Endothelial cell of umbilical vein (primary cell): Measurements from ENCODE around the gene LRRTM4. TPM values are rescaled to one million over a fixed set of nuclear protein-coding genes. Genes with fewer than 3 reads are reported as not detected.

ENCODE experiments used
- BruUV-seq: library from RNA; stranded (reverse); fragments of 400-500 nt; replicated peaks from 2 replicates; lab custom pipeline; 2021; lab: Mats Ljungman, UMichigan
- CTCF ChIA-PET: fragments of 300-600, 350-600 bp; sonication (Branson Sonifier 250); formaldehyde crosslinking; loops from one replicate; lab custom pipeline; 2021; ENCODE audit warnings: antibody characterized with exemption, inconsistent platforms; lab: Charles Lee
- POLR2A ChIA-PET: fragments of 300-600, 350-600 bp; sonication (Branson Sonifier 250); formaldehyde crosslinking; loops from one replicate; lab custom pipeline; 2021; ENCODE audit warnings: antibody characterized with exemption, inconsistent platforms; lab: Charles Lee
- DNase-seq: peaks from one replicate; pipeline ENCODE4 v3.0.0-alpha.2; 2011; ENCODE audit warnings: low read depth, low spot score
- FAIRE-seq: peaks from 2 replicates; lab custom pipeline; 2011; peaks lifted over from hg19 to GRCh38; lab: Jason Lieb, UNC
- H2AFZ ChIP-seq: 2 replicates; pipeline ENCODE4 v1.6.0; 2012; ENCODE audit warnings: low read depth, low read length, control low read depth, inconsistent platforms
- H3K27ac ChIP-seq: 2 replicates; pipeline ENCODE4 v1.5.1; 2011; ENCODE audit warnings: low read depth, mild to moderate bottlenecking, control low read depth, low read length, moderate library complexity; ENCODE audit not compliant: insufficient read depth
- H3K27me3 ChIP-seq, 2 experiments: 2 replicates each; pipeline versions ENCODE4 v1.6.0 to v1.6.1; 2011; ENCODE audit warnings: low read length in 2 of 2, mixed read lengths in 1 of 2; ENCODE audit not compliant: control insufficient read depth in 2 of 2, insufficient read depth in 2 of 2
- H3K36me3 ChIP-seq, 2 experiments: 2 replicates in 1 of 2; 3 replicates in 1 of 2; pipeline ENCODE4 v1.5.1; 2011; ENCODE audit warnings: low read length in 2 of 2, mild to moderate bottlenecking in 1 of 2, moderate library complexity in 1 of 2; ENCODE audit not compliant: control insufficient read depth in 2 of 2, insufficient read depth in 2 of 2; ENCODE audit errors: extremely low read depth in 1 of 2
- H3K4me1 ChIP-seq: 3 replicates; pipeline ENCODE4 v1.5.1; 2011; ENCODE audit warnings: mild to moderate bottlenecking, low read length; ENCODE audit not compliant: control insufficient read depth, insufficient read depth; ENCODE audit errors: extremely low read depth
- H3K4me2 ChIP-seq: 2 replicates; pipeline ENCODE4 v1.6.1; 2011; ENCODE audit warnings: low read length, control low read depth, mixed read lengths; ENCODE audit not compliant: insufficient read depth
- H3K4me3 ChIP-seq, 3 experiments: fragments of 200-600 bp in 1 of 3; sonication (generic), shearing (Covaris generic) in 1 of 3; replicated peaks in 1 of 3; 2 replicates each; pipeline ENCODE4 v1.5.1; 2011 to 2016; ENCODE audit warnings: control low read depth in 3 of 3, low read length in 3 of 3, mild to moderate bottlenecking in 2 of 3, inconsistent platforms in 1 of 3, low read depth in 1 of 3, moderate library complexity in 1 of 3; ENCODE audit not compliant: insufficient read depth in 1 of 3
- H3K79me2 ChIP-seq: 2 replicates; pipeline ENCODE4 v1.6.0; 2012; ENCODE audit warnings: low read length, inconsistent platforms; ENCODE audit not compliant: control insufficient read depth, insufficient read depth
- H3K9ac ChIP-seq: replicated peaks from 2 replicates; pipeline ENCODE3; 2011; ENCODE audit warnings: low read length, control low read depth; ENCODE audit not compliant: insufficient read depth; ENCODE audit errors: extremely low read depth
- H3K9me1 ChIP-seq: replicated peaks from 3 replicates; pipeline ENCODE4 v1.6.0; 2011; ENCODE audit warnings: mild to moderate bottlenecking, low read length; ENCODE audit not compliant: control insufficient read depth, insufficient read depth; ENCODE audit errors: extremely low read depth
- H3K9me3 ChIP-seq: replicated peaks from 2 replicates; pipeline ENCODE4 v1.5.1; 2012; ENCODE audit warnings: low read length, inconsistent platforms; ENCODE audit not compliant: control insufficient read depth, insufficient read depth
- H4K20me1 ChIP-seq: replicated peaks from 2 replicates; pipeline ENCODE3; 2011; ENCODE audit warnings: mild to moderate bottlenecking, low read length; ENCODE audit not compliant: control insufficient read depth, insufficient read depth; ENCODE audit errors: extremely low read depth
- EZH2 ChIP-seq: IDR thresholded peaks from 2 replicates; pipeline ENCODE4 v1.6.1; 2012; ENCODE audit warnings: borderline replicate concordance, low read depth, mild to moderate bottlenecking, moderate library complexity, low read length, inconsistent platforms; ENCODE audit not compliant: severe bottlenecking
- FOS ChIP-seq: IDR thresholded peaks from 2 replicates; pipeline ENCODE4 v1.6.1; 2011; ENCODE audit warnings: mild to moderate bottlenecking, low read length, moderate library complexity, borderline replicate concordance; ENCODE audit not compliant: insufficient read depth
- GATA2 ChIP-seq: IDR thresholded peaks from 2 replicates; pipeline ENCODE4 v1.7.0; 2011; ENCODE audit warnings: low read depth, mild to moderate bottlenecking, moderate library complexity, mixed read lengths, low read length; ENCODE audit not compliant: insufficient read length, insufficient read depth
- JUN ChIP-seq: IDR thresholded peaks from 2 replicates; pipeline ENCODE4 v1.6.1; 2011; ENCODE audit warnings: borderline replicate concordance, low read depth; ENCODE audit not compliant: insufficient read length, insufficient read depth
- MYC ChIP-seq: IDR thresholded peaks from one replicate; pipeline ENCODE4 v1.6.1; 2011; ENCODE audit warnings: mild to moderate bottlenecking, low read depth, low read length
- POLR2A ChIP-seq: IDR thresholded peaks from 2 replicates; pipeline ENCODE4 v1.6.1; 2012; ENCODE audit warnings: low read depth, mild to moderate bottlenecking, control low read depth, low read length
- POLR2AphosphoS5 ChIP-seq: IDR thresholded peaks from 2 replicates; pipeline ENCODE4 v1.6.1; 2012; ENCODE audit warnings: low read depth, mild to moderate bottlenecking, control low read depth, low read length, moderate library complexity; ENCODE audit not compliant: insufficient read depth
- dilution Hi-C: fragments of 300-500 bp; cut with MboI; formaldehyde crosslinking; loops from one replicate; pipeline ENCODE4 v1.15.0; 2019; ENCODE audit warnings: low sequenced_read_pairs; ENCODE audit not compliant: extremely low pct_ligation_motif_present
- intact Hi-C: fragments of 100-400 bp; cut with micrococcal nuclease; formaldehyde crosslinking; loops from one replicate; pipeline ENCODE4 v1.10.0; 2022
- polyA plus RNA-seq, 4 experiments: library from polyadenylated mRNA; depleted of rRNA in 3 of 4; stranded (reverse) in 3 of 4; unstranded in 1 of 4; fragments of >200 nt; gene quantifications; 2 replicates each; pipeline versions ENCODE4 v1.2.1 to v1.2.3, GENCODE V29; 2011 to 2012; ENCODE audit warnings: missing spikeins in 1 of 4
- total RNA-seq: library from RNA; stranded (reverse); gene quantifications from 2 replicates; pipeline ENCODE4 v1.2.3, GENCODE V29; 2021
- TF ChIP-seq, protein P1 (sequence below), 2 donors: IDR thresholded peaks; 1 replicate in 1 of 2; 2 replicates in 1 of 2; pipeline ENCODE4 v1.5.1; 2011; ENCODE audit warnings: low read length in 2 of 2, mild to moderate bottlenecking in 2 of 2, moderate library complexity in 2 of 2, control low read depth in 1 of 2, inconsistent platforms in 1 of 2, low read depth in 1 of 2; ENCODE audit not compliant: insufficient read depth in 1 of 2; ENCODE audit errors: extremely low read depth in 1 of 2
- TF ChIP-seq, protein P2 (sequence below): IDR thresholded peaks from 2 replicates; pipeline ENCODE4 v1.6.1; 2011; ENCODE audit not compliant: insufficient read depth, insufficient read length

Gene LRRTM4
- total and polyA plus RNA-seq, 2 donors (not counting 3 experiments of a cell fraction or from before 2014, with no cell fraction given), result not detected

- Histone ChIP-seq H3K9ac (no peak overlapping the region), H3K9me1 (no peaks in the 10 kb centered on the region), H3K36me3 (no peaks in the 10 kb centered on the region), H3K4me2 (no peak overlapping the region), H3K4me1 (peaks cover 5% of the 10 kb centered on the region), H3K4me3 (no peak overlapping the region), H4K20me1 (no peaks in the 10 kb centered on the region), H3K9me3 (no peaks in the 10 kb centered on the region), H2AFZ (no peak overlapping the region), H3K27me3 (no peaks in the 10 kb centered on the region), H3K27ac (no peak overlapping the region), H3K79me2 (no peaks in the 10 kb centered on the region)
- TF ChIP-seq, protein P1, sequence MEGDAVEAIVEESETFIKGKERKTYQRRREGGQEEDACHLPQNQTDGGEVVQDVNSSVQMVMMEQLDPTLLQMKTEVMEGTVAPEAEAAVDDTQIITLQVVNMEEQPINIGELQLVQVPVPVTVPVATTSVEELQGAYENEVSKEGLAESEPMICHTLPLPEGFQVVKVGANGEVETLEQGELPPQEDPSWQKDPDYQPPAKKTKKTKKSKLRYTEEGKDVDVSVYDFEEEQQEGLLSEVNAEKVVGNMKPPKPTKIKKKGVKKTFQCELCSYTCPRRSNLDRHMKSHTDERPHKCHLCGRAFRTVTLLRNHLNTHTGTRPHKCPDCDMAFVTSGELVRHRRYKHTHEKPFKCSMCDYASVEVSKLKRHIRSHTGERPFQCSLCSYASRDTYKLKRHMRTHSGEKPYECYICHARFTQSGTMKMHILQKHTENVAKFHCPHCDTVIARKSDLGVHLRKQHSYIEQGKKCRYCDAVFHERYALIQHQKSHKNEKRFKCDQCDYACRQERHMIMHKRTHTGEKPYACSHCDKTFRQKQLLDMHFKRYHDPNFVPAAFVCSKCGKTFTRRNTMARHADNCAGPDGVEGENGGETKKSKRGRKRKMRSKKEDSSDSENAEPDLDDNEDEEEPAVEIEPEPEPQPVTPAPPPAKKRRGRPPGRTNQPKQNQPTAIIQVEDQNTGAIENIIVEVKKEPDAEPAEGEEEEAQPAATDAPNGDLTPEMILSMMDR (IDR thresholded peaks at IDR 0.05; ENCODE audit: extremely low read depth in 1 of 2, insufficient read depth in 1 of 2, low read depth in 1 of 2, low read length in 2 of 2), result no peak
- TF ChIP-seq MYC (no peak), POLR2A (no peak), GATA2 (no peak), POLR2AphosphoS5 (no peak), FOS (no peak), JUN (no peak), EZH2 (no peak)
- TF ChIP-seq, protein P2, sequence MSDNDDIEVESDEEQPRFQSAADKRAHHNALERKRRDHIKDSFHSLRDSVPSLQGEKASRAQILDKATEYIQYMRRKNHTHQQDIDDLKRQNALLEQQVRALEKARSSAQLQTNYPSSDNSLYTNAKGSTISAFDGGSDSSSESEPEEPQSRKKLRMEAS, result no peak
- no TSS peak for BruUV-seq
- intact Hi-C loops (no loop called here), dilution Hi-C loops (no loop called here)
- ChIA-PET POLR2A (no interaction called here), CTCF (no interaction called here)
- no peak for FAIRE-seq
- no peak for DNase-seq
Measured at GRCh38 chr2:77013457-77013856, 508.7 kb downstream of the LRRTM4 start.
